NCI-H748 (cell line): ENCODE results near the gene DLST.

Source experiments
- DNase-seq: peaks from one replicate; lab custom pipeline; 2025; ENCODE audit not compliant: unreplicated experiment; lab: John Stamatoyannopoulos, UW

Gene DLST

GRCh38 chr14:74881431-74882102, at the start of gene DLST:
Gene DLST, plus strand, starts transcription at chr14:74881916. Its CDS starts 38 bp downstream, at chr14:74881954.
- DNase-seq, result peak; percentile 87

GRCh38 chr14:74832849-74833248, 48.9 kb upstream of the DLST start:
- DNase-seq, result no peak

- DNase-seq, result no peak
These were observed 46.9 kb upstream of the DLST start for GRCh38 chr14:74834692-74835392.

GRCh38 chr14:74835645-74836250, 46.0 kb upstream of the DLST start:
- no peak for DNase-seq

DNA sequence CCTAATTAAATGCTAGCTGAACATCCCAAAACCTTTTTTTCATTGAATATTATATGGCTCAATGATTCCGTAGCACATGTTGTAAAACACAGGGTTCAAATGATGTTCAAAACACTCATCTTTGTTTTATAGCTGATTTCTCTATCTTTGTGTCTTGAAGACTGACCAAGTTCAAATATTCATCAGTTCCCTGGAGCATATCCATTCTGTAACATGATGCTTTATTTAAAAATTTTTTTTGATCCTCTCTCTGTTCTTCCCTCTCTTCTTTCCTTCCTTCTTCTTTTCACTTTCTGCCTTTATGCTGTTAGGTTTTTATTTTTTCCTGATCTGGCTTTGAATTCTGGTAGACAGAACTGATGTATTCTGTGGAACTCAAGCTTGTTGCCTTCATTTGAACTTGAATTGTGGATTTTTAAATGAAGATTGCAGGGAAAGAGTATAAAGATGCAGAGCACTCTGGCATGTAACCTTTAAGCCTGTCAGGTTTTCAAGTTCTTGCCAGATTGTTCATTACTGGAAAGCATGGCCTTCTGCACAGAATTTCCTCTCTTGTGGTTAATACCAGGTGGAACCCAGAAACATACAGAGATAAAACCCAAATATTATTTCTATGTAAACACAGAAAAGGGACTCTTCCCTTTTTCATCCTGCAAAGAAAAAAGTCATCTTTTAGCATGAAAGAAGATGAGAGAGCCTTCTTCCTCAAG, 45.3 kb upstream of the DLST start:
- no peak for DNase-seq

GRCh38 chr14:74838166-74838565, 43.5 kb upstream of the DLST start:
- DNase-seq, result no peak

GRCh38 chr14:74840603-74841030, 41.1 kb upstream of the DLST start:
- no peak for DNase-seq

DNA sequence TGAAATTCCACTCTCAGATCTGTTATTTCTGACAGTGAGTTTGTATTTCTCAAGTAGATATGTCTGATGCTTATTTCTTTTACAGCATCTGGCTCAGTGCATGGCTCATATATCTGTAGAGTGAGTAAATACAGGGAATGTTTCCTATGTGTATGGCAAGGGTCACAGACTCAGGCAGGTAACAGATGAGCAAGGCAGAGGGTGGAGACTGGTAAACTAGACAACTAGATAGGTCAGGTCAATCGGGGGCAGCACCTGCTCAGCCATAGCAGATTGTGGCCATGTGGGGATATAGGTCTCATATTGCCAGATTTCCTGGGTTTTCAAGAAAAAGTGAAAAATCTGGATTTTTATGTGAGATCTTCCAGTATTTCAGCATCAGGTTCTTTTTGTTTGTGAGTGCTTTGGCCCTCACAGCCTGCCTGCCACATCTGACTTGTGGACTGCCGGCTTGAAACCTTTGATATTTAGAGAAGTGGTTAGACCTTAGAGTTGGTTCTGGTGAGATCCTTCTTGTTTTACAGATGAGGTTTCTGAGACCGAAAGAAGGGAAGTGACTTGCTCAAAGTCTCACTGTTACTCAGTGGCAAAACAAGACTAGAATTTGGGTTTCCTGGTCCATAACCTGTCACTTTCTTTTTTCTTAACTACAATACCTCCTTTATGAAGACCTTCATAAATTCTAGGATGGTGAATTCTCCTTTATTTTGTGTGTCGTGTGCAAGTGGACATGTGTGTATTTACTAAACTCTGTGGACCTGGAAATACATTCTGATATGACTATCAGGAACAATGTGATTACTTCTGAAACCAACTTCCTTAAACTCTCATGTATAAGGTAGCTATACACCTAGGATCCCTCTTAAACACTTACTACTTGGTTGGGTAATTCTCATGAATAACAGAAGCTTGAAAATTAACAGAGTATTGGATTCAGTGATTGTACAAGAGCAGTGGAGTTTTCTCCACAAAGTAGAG, 40.2 kb upstream of the DLST start:
- DNase-seq, result no peak

- no peak for DNase-seq
These were observed 38.1 kb upstream of the DLST start for GRCh38 chr14:74843653-74844052.

DNA sequence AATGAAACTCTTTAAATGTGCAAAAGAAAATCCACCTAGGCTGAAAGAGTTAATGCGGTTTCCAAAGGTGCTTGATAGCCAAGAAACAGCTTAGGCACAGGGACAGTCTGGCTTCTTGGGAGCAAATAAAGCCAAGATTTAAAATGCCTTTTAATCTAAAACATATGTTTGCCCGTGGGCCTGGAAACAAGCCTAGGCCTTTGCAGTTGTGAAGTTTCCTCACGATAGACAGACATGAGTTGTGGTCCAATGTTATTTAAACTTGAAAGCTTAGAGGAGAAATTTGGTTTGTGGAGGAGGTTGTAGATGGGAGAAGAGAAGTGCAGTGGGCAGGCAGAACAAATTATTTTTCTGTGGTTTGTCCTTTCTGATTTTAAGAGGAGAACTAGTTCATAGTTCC, 35.5 kb upstream of the DLST start:
- no peak for DNase-seq

- DNase-seq, result no peak
These were observed 34.6 kb upstream of the DLST start for GRCh38 chr14:74846968-74847665.

- no peak for DNase-seq
These were observed 32.9 kb upstream of the DLST start for GRCh38 chr14:74848768-74849167.

DNA sequence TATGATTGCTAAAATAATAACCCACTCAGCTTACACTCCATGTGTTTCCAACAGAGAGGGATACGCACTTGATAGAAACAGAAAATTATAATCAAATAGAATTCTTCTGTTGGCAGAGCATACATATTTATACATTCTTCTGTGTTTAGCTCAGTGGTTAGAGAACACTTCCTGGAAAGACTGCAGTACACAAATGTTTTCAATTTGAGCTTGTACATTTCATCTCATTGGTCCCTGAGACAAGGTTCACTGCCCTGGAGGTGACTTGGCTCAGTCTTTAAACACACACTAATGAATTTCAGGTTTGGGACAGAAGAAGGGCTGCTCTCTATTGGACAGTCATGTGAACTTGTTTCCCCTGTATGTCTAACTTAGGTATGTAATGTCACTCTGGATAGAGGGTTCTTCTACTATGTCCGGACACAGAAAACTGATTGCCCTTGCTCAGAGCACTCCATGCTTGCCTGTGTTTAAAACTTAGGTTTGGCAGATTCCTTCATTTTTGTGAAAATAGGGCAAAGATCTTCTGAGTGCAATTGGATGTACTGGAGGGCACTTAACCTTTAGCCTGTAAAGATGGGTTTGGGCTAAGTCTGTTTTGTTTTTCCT, 28.7 kb upstream of the DLST start:
- DNase-seq, result no peak

GRCh38 chr14:74853581-74853980, 28.1 kb upstream of the DLST start:
- no peak for DNase-seq

DNA sequence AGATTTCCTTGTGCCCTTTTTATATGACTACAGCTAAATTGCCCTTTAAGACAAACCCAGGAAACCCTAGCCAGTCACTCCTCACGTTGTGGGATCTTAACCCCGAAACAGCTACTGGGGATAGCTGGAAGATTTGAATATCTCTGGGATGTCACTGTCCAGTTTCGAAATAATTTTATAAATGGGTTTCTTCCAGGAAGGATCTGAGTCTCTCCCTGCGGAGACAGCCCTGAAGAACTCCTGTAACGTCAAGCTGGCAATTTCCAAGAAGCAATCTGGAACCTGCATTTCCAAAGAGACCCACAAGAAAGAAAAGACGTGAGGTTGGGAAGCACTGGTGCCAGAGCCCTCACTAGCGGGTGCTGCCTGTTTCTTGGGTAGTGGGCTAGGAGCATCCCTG, 26.7 kb upstream of the DLST start:
- no peak for DNase-seq

DNA sequence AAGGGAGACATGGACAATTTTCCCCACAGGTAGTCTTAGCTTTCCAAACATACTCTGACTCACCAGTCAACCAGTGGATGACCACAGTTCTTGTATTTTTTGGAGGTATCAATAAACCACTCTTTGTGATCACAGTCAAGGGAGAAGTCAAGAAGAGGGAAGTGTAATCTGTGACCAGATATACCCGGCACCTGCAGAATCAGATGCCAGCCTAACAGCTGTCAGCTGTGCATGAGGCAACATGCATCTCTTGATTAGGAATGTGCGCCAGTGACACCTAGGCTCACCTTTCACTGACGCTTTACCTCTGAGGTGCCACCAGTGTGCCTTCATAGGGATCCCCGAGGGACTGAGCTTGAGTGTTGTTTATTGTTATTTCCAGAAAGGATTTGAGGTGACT, 25.8 kb upstream of the DLST start:
- DNase-seq, result no peak

- no peak for DNase-seq
These were observed 25.4 kb upstream of the DLST start for GRCh38 chr14:74856366-74856765.

- no peak for DNase-seq
These were observed 23.7 kb upstream of the DLST start for GRCh38 chr14:74858022-74858421.

- no peak for DNase-seq
These were observed 21.8 kb upstream of the DLST start for GRCh38 chr14:74859757-74860552.
